SK-N-SH treated with all-trans-retinoic acid at 6 μM for 48 hours (cell line): Measurements from ENCODE around the gene IQSEC1.

ENCODE experiments used
- ATAC-seq: fragments of 200-7000 bp; cut with Tn5 transposase; 3 replicates; pipeline ENCODE4 v1.9.1; 2020; ENCODE audit warnings: mild to moderate bottlenecking, moderate library complexity
- ARNTL ChIP-seq: fragments of 450-650 bp; formaldehyde crosslinking; IDR thresholded peaks from 2 replicates; pipeline ENCODE4 v1.5.0; 2020; ENCODE audit warnings: low read depth, mild to moderate bottlenecking, moderate library complexity, borderline replicate concordance
- CSDC2 ChIP-seq: fragments of 250-450 bp; sonication (Bioruptor Pico); IDR thresholded peaks from 2 replicates; pipeline ENCODE4 v1.5.0; 2020; ENCODE audit warnings: mild to moderate bottlenecking, moderate library complexity
- ESRRG ChIP-seq: fragments of 250-450 bp; sonication (Bioruptor Pico); IDR thresholded peaks from 2 replicates; pipeline ENCODE4 v1.6.1; 2021; ENCODE audit warnings: mild to moderate bottlenecking
- GLIS3 ChIP-seq: fragments of 250-450 bp; sonication (Bioruptor Pico); IDR thresholded peaks from 2 replicates; pipeline ENCODE4 v1.5.0; 2020; ENCODE audit warnings: mild to moderate bottlenecking, moderate library complexity
- PPARA ChIP-seq: fragments of 250-450 bp; sonication (Bioruptor Pico); IDR thresholded peaks from 2 replicates; pipeline ENCODE4 v1.5.0; 2020; ENCODE audit warnings: mild to moderate bottlenecking, borderline replicate concordance
- RARB ChIP-seq: fragments of 250-450 bp; sonication (Bioruptor Pico); IDR thresholded peaks from 2 replicates; pipeline ENCODE4 v1.8.0; 2021; ENCODE audit warnings: mild to moderate bottlenecking, moderate library complexity
- SNAI2 ChIP-seq: fragments of 250-450 bp; sonication (Bioruptor Pico); IDR thresholded peaks from 2 replicates; pipeline ENCODE4 v1.5.0; 2020; ENCODE audit warnings: mild to moderate bottlenecking, moderate library complexity
- TCF4 ChIP-seq: fragments of 250-450 bp; sonication (Bioruptor Pico); IDR thresholded peaks from 2 replicates; pipeline ENCODE4 v1.8.0; 2021; ENCODE audit warnings: mild to moderate bottlenecking, moderate library complexity, borderline replicate concordance
- TOX ChIP-seq: fragments of 250-450 bp; sonication (Bioruptor Pico); IDR thresholded peaks from 2 replicates; pipeline ENCODE4 v1.8.0; 2021; ENCODE audit warnings: mild to moderate bottlenecking, moderate library complexity, borderline replicate concordance
- ZFP3 ChIP-seq: fragments of 250-450 bp; sonication (Bioruptor Pico); IDR thresholded peaks from 2 replicates; pipeline ENCODE4 v1.5.0; 2020; ENCODE audit warnings: mild to moderate bottlenecking, moderate library complexity
- ZNF565 ChIP-seq: fragments of 450-650 bp; formaldehyde crosslinking; conservative IDR thresholded peaks from 2 replicates; pipeline ENCODE4 v1.5.0; 2020; ENCODE audit warnings: low read depth, mild to moderate bottlenecking, moderate library complexity
- TF ChIP-seq, protein P1 (sequence below): fragments of 250-450 bp; sonication (Bioruptor Pico); IDR thresholded peaks from 2 replicates; pipeline ENCODE4 v1.8.0; 2020; ENCODE audit warnings: mild to moderate bottlenecking, moderate library complexity, borderline replicate concordance
- TF ChIP-seq, protein P2 (sequence below): fragments of 250-450 bp; sonication (Bioruptor Pico); IDR thresholded peaks from 2 replicates; pipeline ENCODE4 v1.5.1; 2021; ENCODE audit warnings: mild to moderate bottlenecking, moderate library complexity
- TF ChIP-seq, protein P3 (sequence below): fragments of 250-450 bp; sonication (Bioruptor Pico); IDR thresholded peaks from 2 replicates; pipeline ENCODE4 v1.5.0; 2020; ENCODE audit warnings: mild to moderate bottlenecking, moderate library complexity
- TF ChIP-seq, protein P4 (sequence below): fragments of 250-450 bp; sonication (Bioruptor Pico); IDR thresholded peaks from 2 replicates; pipeline ENCODE4 v1.5.1; 2020; ENCODE audit warnings: low read depth, mild to moderate bottlenecking, moderate library complexity
- TF ChIP-seq, protein P5 (sequence below): fragments of 250-450 bp; sonication (Bioruptor Pico); IDR thresholded peaks from 2 replicates; pipeline ENCODE4 v1.8.0; 2021; ENCODE audit warnings: low read depth, mild to moderate bottlenecking, moderate library complexity, borderline replicate concordance

IQSEC1 gene

DNA sequence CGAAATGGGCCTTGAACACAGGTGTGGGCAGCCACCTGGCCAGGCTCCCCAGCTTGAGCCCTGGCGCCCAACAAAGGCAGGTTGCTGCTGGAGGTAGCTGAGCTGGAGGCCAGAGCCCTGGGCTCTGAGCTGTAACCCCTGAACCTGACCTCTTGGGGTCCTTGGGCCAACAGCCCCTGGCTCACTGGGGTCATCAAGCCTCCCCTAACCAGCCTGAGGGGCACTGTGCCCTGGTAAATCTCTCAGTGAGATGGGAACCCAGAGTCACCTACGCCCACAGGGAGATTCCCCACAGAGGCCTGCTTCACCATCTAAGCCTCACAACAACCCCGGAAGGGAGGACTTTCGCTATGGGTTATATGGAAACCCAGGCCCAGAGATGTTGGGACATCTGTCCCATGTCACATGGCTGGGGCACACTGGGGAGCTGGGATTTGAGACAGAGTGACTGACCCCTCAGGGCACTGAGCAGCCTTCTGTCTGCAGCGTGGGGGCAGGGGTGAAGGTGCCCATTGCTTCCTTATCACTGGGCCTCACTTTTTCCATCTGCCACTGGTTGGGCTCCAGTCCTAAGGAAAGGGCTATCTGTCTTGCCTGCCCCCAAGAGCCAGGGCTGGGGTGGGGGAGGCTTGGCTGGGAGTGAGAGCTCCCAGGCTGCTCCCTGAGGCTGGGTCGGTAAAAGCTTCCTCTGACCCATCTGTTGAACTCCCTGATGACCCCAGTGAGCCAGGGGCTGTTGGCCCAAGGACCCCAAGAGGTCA is 59.1 kb downstream of the IQSEC1 start:
- ATAC-seq: no peak
- TF ChIP-seq ZNF565 (CRISPR knock-in tag) (no peak), PPARA (CRISPR knock-in tag) (no peak), GLIS3 (CRISPR knock-in tag) (no peak), ARNTL (CRISPR knock-in tag) (no peak), CSDC2 (CRISPR knock-in tag) (no peak), TOX (CRISPR knock-in tag) (no peak), ESRRG (CRISPR knock-in tag) (no peak), SNAI2 (no peak)
- TF ChIP-seq, protein P1, sequence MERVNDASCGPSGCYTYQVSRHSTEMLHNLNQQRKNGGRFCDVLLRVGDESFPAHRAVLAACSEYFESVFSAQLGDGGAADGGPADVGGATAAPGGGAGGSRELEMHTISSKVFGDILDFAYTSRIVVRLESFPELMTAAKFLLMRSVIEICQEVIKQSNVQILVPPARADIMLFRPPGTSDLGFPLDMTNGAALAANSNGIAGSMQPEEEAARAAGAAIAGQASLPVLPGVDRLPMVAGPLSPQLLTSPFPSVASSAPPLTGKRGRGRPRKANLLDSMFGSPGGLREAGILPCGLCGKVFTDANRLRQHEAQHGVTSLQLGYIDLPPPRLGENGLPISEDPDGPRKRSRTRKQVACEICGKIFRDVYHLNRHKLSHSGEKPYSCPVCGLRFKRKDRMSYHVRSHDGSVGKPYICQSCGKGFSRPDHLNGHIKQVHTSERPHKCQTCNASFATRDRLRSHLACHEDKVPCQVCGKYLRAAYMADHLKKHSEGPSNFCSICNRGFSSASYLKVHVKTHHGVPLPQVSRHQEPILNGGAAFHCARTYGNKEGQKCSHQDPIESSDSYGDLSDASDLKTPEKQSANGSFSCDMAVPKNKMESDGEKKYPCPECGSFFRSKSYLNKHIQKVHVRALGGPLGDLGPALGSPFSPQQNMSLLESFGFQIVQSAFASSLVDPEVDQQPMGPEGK (CRISPR knock-in tag): no peak
- TF ChIP-seq, protein P2, sequence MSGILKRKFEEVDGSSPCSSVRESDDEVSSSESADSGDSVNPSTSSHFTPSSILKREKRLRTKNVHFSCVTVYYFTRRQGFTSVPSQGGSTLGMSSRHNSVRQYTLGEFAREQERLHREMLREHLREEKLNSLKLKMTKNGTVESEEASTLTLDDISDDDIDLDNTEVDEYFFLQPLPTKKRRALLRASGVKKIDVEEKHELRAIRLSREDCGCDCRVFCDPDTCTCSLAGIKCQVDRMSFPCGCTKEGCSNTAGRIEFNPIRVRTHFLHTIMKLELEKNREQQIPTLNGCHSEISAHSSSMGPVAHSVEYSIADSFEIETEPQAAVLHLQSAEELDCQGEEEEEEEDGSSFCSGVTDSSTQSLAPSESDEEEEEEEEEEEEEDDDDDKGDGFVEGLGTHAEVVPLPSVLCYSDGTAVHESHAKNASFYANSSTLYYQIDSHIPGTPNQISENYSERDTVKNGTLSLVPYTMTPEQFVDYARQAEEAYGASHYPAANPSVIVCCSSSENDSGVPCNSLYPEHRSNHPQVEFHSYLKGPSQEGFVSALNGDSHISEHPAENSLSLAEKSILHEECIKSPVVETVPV (CRISPR knock-in tag): no peak
- TF ChIP-seq, all 23 proteins: peak for 0

DNA sequence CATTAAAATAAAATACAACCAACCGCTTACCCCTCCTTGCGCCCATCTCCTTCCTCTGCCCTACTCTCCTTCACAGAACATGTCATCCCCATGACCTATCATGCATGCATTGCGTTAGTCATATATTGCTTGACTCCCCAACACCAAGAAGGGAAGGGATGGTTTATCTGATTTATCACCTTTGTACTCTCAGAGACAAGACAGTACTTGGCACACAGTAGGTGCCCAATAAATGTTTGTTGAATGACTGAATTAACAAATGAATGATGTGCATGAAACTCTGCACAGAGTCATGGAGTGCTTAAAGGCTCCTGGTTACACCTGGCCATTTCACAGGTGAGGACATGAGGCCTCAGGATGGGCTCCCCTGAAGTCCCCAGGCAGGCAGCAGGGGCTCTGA is 59.7 kb downstream of the IQSEC1 start:
- ATAC-seq: no peak
- TF ChIP-seq, protein P3, sequence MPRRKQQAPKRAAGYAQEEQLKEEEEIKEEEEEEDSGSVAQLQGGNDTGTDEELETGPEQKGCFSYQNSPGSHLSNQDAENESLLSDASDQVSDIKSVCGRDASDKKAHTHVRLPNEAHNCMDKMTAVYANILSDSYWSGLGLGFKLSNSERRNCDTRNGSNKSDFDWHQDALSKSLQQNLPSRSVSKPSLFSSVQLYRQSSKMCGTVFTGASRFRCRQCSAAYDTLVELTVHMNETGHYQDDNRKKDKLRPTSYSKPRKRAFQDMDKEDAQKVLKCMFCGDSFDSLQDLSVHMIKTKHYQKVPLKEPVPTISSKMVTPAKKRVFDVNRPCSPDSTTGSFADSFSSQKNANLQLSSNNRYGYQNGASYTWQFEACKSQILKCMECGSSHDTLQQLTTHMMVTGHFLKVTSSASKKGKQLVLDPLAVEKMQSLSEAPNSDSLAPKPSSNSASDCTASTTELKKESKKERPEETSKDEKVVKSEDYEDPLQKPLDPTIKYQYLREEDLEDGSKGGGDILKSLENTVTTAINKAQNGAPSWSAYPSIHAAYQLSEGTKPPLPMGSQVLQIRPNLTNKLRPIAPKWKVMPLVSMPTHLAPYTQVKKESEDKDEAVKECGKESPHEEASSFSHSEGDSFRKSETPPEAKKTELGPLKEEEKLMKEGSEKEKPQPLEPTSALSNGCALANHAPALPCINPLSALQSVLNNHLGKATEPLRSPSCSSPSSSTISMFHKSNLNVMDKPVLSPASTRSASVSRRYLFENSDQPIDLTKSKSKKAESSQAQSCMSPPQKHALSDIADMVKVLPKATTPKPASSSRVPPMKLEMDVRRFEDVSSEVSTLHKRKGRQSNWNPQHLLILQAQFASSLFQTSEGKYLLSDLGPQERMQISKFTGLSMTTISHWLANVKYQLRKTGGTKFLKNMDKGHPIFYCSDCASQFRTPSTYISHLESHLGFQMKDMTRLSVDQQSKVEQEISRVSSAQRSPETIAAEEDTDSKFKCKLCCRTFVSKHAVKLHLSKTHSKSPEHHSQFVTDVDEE: no peak
- TF ChIP-seq PPARA (CRISPR knock-in tag) (no peak), ESRRG (CRISPR knock-in tag) (no peak), ARNTL (CRISPR knock-in tag) (no peak), TOX (CRISPR knock-in tag) (no peak), ZFP3 (no peak), CSDC2 (CRISPR knock-in tag) (no peak), TCF4 (no peak), RARB (CRISPR knock-in tag) (no peak), SNAI2 (no peak)
- TF ChIP-seq, protein P4, sequence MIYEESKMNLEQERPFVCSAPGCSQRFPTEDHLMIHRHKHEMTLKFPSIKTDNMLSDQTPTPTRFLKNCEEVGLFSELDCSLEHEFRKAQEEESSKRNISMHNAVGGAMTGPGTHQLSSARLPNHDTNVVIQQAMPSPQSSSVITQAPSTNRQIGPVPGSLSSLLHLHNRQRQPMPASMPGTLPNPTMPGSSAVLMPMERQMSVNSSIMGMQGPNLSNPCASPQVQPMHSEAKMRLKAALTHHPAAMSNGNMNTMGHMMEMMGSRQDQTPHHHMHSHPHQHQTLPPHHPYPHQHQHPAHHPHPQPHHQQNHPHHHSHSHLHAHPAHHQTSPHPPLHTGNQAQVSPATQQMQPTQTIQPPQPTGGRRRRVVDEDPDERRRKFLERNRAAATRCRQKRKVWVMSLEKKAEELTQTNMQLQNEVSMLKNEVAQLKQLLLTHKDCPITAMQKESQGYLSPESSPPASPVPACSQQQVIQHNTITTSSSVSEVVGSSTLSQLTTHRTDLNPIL (CRISPR knock-in tag): no peak
- TF ChIP-seq, protein P5, sequence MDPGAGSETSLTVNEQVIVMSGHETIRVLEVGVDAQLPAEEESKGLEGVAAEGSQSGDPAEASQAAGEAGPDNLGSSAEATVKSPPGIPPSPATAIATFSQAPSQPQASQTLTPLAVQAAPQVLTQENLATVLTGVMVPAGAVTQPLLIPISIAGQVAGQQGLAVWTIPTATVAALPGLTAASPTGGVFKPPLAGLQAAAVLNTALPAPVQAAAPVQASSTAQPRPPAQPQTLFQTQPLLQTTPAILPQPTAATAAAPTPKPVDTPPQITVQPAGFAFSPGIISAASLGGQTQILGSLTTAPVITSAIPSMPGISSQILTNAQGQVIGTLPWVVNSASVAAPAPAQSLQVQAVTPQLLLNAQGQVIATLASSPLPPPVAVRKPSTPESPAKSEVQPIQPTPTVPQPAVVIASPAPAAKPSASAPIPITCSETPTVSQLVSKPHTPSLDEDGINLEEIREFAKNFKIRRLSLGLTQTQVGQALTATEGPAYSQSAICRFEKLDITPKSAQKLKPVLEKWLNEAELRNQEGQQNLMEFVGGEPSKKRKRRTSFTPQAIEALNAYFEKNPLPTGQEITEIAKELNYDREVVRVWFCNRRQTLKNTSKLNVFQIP (CRISPR knock-in tag): no peak
- TF ChIP-seq, protein P1 (CRISPR knock-in tag): no peak
- TF ChIP-seq, protein P2 (CRISPR knock-in tag): no peak
